ENCODE data around the gene HDAC11.
"Not testable (repeated sequence)": the region's sequence is repeated elsewhere in the genome, so short reads cannot be mapped to it uniquely, and the experiment has no call there.

The HDAC11 gene

GRCh38 chr3:13470894-13471574 is 9.1 kb upstream of the HDAC11 start:
- DNase-seq (ENCODE audit: low spot score), result no peak

- no peak for DNase-seq (ENCODE audit: low spot score)
These were observed 7.8 kb upstream of the HDAC11 start for GRCh38 chr3:13472286-13472685.

GRCh38 chr3:13473020-13473419 is 7.1 kb upstream of the HDAC11 start:
- no peak for DNase-seq (ENCODE audit: low spot score)

- DNase-seq (ENCODE audit: low spot score), result no peak
These were observed 6.1 kb upstream of the HDAC11 start for GRCh38 chr3:13474021-13474420.

GRCh38 chr3:13474776-13475303 is 5.3 kb upstream of the HDAC11 start:
- no peak for DNase-seq (ENCODE audit: low spot score)

- no peak for DNase-seq (ENCODE audit: low spot score)
These were observed 4.1 kb upstream of the HDAC11 start for GRCh38 chr3:13475871-13476590.

- DNase-seq (ENCODE audit: low spot score), result peak; percentile 81
These were observed 2.2 kb upstream of the HDAC11 start for GRCh38 chr3:13477943-13478342.

- DNase-seq (ENCODE audit: low spot score), result peak; percentile 99
These were observed 849 bp upstream of the HDAC11 start for GRCh38 chr3:13479332-13479581.

- DNase-seq (ENCODE audit: low spot score), result peak; percentile 70
These were observed 523 bp downstream of the HDAC11 start for GRCh38 chr3:13480340-13481318.

- DNase-seq (ENCODE audit: low spot score), result no peak
These were observed 2.1 kb downstream of the HDAC11 start for GRCh38 chr3:13482106-13482690.

GRCh38 chr3:13483286-13483685 is 3.2 kb downstream of the HDAC11 start:
- no peak for DNase-seq (ENCODE audit: low spot score)

GRCh38 chr3:13483988-13484695 is 4.0 kb downstream of the HDAC11 start:
- no peak for DNase-seq (ENCODE audit: low spot score)

GRCh38 chr3:13484851-13485590 is 4.9 kb downstream of the HDAC11 start:
- no peak for DNase-seq (ENCODE audit: low spot score)

GRCh38 chr3:13485630-13486562 is 5.8 kb downstream of the HDAC11 start:
- not testable (repeated sequence) for DNase-seq (ENCODE audit: low spot score)

GRCh38 chr3:13487403-13487802 is 7.3 kb downstream of the HDAC11 start:
- no peak for DNase-seq (ENCODE audit: low spot score)

GRCh38 chr3:13491206-13491974 is 11.3 kb downstream of the HDAC11 start:
- peak; percentile 77 for DNase-seq (ENCODE audit: low spot score)

- no peak for DNase-seq (ENCODE audit: low spot score)
These were observed 11.9 kb downstream of the HDAC11 start for GRCh38 chr3:13492048-13492447.

GRCh38 chr3:13492976-13493866 is 13.1 kb downstream of the HDAC11 start:
- DNase-seq (ENCODE audit: low spot score), result no peak
